Progenitor cell of endocrine pancreas (in vitro differentiated cells): Measurements from ENCODE around the gene METAP1. TPM values are rescaled to one million over a fixed set of nuclear protein-coding genes. Genes with fewer than 3 reads are reported as not detected.
A peak's percentile ranks its signal among the peaks of the same experiment; 100 is the strongest.

Experiments
- microRNA-seq: library from miRNA; unstranded; fragments of <30 nt; microRNA quantifications from one replicate; pipeline ENCODE4 v1.1.0, GENCODE V29; 2020; ENCODE audit warnings: borderline number of aligned reads; ENCODE audit not compliant: unreplicated experiment
- total RNA-seq: library from RNA; stranded (reverse); gene quantifications from 2 replicates; pipeline ENCODE4 v1.2.1, GENCODE V29; 2021

METAP1 gene
- total RNA-seq, 1 donor from 2014 or later, result 49.1 TPM

Small RNA genes lying within 50 kb of the gene (microRNA-seq; reads per million reads assigned to microRNA genes)
- 6.6 reads per million, percentile 6 among the genes with 10 or more reads in this experiment for gene MIR3684

Other genes with a start within 250 kb of the METAP1 start
- 97.7 and 112 TPM in 2 replicates for gene EIF4E, start 66.6 kb upstream of the METAP1 start, total RNA-seq
- 211 and 213 TPM in 2 replicates for gene ADH5, start 93.1 kb downstream of the METAP1 start, total RNA-seq
- not detected in 2 replicates for gene ADH4, start 148.6 kb downstream of the METAP1 start, total RNA-seq
- gene ADH6, start 223.5 kb downstream of the METAP1 start, total RNA-seq, result 1.9 TPM in 2 replicates